ENCODE measurements around the gene ALDOC.

DNA sequence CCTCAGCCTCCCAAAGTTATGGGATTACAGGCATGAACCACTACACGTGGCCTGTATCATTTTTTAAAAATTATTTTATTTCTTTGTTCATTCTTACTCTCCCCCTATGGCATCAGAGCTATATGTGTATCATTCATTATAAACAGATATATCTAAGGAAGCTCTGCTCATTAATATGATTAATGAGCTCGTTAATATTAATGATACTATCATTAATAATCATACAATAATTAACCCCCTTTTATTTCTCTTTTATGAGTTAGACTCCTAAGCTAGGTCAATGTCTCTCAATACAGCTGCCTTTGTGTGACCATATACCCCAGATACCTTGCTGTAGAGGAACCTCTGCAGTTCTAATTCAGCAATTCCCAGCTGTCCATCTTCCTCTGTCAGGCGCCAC lies 41.8 kb upstream of the ALDOC start:
- TF ChIP-seq CTCF (conservative IDR thresholded peaks at IDR 0.05 in 1 of 2, IDR thresholded peaks at IDR 0.05 in 1 of 2; ENCODE audit: extremely low read depth in 1 of 2, insufficient read depth in 1 of 2, low read depth in 1 of 2, low read length in 2 of 2) = no peak
- no peak for TF ChIP-seq EZH2 (IDR thresholded peaks at IDR 0.05; ENCODE audit: borderline replicate concordance, low read length)

All from mammary epithelial cell (primary cell).